NCI-H510A treated with DMSO at 0.1 percent for 48 hours (cell line): ENCODE results near the gene MAP7.

Experiments used
- DNase-seq: peaks from one replicate; lab custom pipeline; 2025; lab: John Stamatoyannopoulos, UW

MAP7 gene

DNA sequence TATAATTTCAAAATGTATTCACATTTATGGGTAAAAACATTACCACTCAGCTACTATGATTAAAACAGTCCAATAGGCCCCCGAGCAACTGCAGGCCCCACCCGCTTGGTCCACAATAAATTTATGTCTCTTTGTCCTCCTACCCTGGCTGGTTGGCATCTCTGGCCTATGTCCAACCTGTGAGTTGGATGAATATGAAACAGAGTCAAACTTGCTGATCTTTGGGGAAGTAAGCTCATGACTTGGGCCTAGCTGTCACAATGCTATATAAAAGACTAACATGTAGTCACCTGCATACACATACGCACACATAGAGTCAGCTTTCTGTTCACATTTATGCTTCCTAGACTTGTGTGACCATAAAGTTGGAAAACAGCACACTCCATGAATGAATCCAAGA, 20.5 kb downstream of the MAP7 start:
- DNase-seq = no peak

DNA sequence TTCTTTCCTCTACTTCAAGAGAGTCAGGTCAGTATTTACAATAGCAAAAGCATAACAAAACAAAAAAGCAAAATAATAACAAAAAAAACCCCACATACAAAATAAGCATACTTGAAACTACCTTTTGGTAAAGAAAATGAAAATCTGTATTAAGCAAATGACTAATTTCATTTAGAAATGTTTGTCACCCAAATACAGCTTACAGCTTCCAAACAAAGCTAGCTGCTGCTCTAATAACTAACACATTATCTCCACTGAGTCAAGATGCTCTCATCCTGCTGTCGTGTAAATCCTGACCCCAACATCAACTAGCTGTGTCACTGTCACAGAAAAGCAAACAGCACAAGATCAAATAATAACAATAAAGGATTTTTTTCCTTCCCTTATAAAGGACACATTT, 21.7 kb downstream of the MAP7 start:
- DNase-seq = no peak

DNA sequence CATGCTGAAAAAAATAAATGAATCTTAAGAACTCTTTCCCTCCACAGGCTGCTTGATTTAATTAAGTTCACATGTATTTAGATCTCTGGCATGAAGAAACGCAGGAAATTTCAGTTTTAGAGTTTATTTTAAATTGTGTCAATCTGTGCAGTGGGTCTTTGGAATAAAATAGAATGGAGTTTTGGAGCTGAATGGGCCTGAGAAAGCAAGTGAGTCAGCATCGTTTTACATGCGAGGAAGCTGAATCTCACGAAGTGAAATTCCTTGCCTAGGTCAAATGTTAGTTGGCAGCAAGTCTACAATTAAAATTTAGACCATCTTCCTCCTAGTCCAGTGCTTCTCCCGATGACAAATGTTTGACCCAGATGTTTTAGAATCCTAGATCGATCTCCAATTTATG, 22.4 kb downstream of the MAP7 start:
- DNase-seq = no peak

DNA sequence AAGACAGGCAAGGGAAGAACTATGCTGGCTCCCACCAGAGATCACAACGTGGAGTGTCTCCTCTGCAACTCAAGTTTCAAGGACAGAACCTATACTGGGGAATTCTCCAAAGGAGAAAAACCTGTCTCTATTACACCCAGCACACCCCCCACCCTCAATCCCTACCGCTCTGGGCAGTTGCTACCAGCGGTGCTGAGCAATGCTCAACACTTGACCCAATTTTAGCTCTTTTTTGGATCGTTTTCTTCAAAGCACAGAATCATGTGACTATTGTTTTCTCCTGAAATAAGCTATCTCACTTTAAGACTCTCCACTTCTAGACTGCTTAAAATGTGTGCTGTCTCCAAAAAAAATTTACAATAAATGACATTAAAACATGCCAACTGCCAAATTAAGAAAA, 23.3 kb downstream of the MAP7 start:
- DNase-seq = no peak

DNA sequence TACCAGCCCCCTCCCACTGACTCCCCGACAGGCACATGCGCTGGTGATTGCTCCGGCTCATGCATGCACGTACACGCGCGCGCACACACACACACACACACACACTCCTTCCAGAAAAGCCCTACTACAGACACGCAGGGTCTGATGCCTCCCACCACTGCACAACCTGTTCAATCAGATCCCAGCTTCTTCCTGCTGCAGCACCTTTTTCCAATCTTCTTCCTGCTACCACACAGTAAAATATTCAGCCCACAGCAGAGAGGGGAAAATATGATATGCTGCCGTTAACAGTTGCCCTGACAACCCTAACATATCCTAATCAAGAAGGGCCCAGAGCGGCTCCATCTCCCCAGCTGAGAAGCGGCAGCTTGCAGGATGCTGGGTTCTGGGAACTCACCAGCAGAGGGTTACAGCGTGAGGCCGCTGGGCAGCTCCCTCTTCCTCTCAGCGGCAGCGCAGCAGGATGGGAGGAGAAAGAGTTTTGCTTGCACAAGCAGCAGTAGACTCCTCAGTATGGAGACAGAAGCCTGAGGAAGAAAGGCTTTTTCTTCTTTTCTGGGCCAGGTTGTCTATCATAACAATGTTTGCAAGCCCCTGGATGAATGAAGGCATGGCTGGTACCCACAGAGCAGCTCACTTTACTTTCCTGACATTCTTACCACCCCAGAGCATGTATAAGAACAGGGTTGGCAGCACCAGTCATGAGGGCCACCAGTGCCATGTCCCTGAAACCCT, 23.9 kb downstream of the MAP7 start:
- peak; percentile 37 for DNase-seq

DNA sequence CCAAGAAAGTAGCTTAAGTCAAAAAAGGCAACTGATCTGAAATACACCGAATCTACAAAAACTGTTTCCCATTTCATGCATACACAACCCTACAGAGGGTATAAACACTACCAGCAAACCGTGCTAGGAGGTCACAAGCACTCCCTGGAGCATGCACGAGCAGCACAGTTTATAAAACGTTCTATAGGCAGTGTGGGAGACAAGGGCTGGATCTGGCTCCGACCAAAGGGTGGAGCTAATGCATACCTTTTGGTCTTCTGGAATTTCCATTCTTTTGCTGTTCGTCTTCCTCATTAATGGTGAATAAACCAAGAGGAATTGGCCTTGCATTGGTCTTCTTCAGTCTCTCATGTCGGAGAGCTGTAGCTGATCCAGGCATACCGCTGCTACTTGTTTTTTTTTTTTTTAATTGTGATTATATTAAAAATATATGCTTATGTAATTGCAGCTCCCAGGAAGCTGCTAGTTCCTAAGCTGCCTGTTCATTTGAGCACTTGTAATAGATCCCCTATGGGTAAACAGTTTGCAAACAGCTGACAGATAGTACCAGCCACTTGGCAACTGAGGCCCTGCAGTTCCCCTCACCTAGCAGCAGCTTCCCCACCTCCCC, 24.5 kb downstream of the MAP7 start:
- peak; percentile 28 for DNase-seq

DNA sequence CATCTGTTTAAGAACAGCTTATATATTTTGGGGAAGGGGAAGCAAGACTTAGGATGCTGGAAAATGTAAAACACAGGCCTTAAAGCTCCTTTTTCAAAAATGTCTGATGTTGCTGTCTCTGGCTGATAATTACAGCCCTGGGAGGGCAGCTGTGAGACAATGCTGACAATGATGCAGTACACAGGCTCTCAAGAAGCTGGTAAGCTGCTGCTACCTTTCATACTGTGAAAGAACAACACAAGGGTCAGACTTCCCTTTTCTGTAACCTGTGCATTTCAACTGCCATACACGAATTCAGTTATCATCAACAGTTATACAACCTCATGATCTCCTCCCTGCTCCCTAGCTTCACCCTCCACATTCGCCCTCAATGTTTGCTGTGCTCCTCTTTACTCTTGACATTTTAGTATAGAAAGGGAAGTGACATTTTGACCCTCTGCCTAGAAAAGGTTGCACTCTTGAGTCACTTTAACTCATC, 25.2 kb downstream of the MAP7 start:
- DNase-seq = no peak

DNA sequence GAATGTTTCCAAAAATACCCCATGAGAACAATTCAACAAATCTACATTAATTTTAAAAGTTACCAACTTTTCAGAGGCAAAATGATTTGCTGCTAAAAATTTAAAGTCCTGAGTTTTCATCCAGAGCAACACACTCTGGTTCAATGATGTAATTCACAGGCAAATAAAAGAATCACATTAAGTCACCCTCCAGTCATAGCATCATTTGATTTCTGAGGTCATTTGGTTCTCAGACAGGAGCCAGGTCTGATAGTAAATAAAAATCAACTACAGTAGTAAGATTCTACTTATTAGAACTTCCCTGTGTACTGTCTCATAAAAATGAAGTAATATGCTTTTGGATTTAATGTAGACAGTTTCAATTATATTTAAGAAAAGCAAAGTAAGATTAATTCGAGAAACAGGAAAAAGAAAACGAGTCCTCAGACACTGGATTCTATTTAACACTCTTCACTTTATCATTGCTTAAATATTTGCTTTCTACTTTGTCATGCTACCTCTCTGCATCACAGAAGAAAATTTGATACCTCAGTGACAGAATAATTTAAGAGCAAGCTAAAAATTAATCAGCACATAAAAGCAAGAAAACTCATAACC, 25.8 kb downstream of the MAP7 start:
- peak; percentile 57 for DNase-seq

DNA sequence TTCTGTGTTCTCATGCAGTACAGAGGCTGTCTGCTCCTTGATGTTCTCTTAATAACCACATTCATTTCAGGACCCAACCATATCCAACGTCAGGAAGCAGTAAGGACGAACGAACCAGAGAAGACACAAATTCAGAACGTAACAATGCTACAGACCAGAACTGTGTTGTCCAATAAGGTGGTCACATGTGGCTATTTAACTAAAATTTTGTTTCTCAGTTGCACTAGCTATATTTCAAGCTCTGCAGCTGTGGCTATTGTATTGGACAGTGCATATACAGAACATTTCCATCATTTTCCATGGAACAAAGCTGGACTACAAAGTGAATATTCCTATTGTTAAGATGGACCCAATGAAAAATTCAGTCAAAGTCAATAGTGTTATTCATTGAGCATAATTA, 27.0 kb downstream of the MAP7 start:
- no peak for DNase-seq

DNA sequence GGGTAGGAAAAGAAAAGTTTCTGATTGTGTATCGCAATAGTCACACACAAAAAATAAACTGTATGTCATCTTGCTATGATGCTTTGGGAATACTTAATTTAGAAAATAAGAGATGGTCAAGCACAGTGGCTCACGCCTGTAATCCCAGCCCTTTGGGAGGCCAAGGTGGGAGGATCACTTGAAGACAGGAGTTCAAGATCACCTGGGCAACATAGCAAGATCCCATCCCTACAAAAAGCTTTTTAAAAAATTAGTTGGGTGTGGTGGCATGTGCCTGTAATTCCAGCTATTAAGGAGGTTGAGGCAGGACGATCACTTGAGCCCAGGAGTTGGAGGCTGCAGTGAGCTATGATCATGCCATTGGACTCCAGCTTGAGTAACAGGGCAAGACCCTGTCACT, 27.6 kb downstream of the MAP7 start:
- no peak for DNase-seq

DNA sequence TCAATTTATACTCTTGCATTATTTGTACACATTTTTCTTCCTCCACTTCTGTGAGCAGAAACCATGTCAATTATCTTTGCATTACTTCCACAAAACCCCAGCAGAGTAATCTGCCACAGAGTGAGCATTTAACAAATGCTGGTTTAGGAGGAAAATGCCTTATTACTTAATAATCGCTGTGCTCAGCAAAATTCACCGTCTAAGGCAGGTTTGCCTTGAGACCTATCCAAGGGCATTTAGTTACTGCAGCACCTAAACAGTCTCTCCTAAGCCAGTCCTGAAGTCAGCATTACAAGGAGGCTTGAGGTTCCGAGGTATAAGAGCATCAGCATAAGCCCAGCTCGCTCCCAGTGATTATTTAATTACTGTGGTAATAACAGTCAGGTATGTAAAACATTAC, 28.3 kb downstream of the MAP7 start:
- DNase-seq = no peak

DNA sequence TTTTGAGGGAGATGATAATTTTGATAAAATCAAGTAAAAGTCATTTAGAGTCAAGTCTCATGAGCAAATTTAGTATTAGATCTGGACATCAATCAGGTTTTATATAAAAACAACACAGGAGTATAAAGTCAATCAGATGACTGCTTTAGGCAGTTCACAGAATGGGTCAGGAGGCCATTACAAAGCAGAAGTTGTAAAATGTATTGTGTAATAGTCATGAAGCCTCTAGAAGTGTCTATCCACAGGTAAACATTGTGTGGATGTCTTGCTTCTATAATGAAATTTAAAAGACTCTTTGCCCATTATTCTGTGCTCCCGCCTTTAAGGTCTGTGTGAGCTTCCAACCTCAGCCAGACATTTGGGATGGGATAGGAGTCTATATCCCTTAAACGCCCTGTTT, 28.8 kb downstream of the MAP7 start:
- no peak for DNase-seq

DNA sequence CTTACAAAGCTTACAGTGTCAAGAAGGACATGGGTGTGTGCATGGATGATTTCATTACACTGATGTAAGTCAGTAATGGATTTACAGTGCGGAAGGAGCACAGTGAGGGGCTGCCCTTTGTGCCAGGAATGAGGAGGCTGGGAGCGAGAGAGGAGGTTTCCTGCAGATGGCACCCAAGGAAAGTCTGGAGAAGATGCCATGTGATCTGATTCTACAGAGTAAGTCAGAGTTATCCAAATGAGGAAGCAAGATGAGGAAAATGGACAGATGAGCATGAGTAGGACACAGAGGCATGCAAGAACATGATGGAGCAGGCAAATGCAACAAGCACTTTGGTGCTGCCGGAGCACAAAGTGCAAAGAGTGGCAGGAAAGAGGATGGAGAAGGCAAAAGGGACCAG, 29.7 kb downstream of the MAP7 start:
- DNase-seq = no peak

DNA sequence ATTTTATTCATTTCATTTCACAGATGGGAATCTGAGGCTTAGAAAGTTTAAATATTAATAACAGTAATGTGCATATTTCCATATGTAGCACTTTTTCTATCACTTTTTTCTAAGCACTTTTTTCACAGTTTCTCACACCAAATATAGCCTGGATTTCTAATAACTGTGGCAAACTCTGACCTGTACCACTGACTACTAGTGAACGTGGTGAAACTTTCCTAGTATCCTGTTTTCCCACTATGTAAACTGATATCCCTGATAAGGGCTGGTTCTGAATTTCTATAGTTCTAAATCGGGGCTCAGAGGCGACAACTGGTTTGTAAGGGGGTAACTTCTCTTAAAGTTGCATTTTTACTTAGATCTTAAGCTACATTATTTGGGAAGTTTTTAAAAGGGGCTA, 32.6 kb downstream of the MAP7 start:
- no peak for DNase-seq

DNA sequence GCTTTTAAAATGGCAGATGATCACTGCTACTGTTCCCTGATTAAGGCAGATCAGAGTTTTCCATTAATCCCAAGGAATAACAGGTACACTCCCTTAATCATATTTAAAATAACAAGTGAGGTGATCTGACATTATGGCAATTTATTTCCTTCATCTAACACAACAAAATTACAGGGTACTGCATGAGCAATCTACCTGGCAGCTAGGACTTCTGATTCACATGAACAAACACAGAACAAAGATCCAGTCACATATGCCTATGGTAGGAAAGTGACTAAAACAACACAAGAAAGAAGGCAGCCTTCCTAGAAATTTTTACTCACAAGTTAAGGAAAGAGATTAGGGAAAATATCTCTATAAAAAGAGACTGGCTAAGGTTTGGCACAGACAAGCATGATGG, 33.2 kb downstream of the MAP7 start:
- DNase-seq = no peak

DNA sequence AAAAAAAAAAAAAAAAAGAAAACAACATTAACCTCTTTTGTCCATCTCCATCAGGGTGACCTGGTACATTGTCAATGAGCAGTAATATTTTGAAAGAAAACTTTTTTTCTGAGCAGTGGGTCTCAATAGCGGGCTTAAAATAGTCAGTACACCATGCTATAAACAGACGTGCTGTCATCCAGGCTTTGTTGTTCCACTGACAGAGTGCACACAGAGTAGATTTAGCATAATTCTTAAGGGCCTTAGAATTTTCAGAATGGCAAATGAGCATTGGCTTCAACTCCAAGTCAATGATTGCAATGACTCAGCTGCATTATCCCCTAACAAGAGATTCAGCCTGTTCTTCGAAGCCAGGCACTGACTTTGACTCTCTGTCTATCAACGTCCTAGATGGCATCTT, 35.6 kb downstream of the MAP7 start:
- DNase-seq = no peak

DNA sequence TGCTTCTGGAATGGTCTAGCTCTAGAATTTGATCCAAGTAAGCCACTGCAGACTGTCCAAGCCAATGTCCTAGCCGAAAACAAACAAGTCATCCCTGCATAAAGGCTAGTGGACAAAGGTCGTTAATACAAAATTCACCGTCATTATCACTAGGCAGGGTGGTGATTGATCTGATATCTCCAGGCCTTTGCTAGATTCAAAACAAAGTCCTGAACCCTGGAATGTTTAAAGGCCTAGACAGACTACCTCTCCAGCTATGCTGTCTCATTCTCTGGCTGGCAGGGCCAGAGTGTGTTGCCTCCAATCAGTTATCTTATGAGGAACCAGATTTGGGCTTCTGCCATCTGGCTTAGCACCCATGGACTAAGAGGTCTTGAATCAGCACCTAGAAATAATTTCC, 38.3 kb downstream of the MAP7 start:
- no peak for DNase-seq

DNA sequence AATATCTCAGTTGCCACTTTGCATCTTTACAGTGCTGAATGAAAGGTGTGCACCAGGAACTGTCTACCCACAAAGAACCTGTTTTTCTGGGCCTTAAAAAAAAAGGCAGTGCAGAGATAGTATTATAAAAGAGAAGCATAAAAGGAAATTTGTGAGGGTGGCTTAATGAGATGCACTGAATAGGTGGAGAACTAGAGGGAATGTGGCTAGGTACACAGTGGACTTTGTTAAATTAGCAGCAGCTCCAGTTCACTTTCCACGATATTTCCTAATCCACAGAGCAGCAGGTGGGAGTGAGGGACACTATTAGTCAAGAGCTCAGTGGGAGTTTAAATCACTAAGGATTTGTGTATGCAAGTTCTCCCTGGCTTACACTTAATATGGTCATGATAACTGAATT, 38.8 kb downstream of the MAP7 start:
- DNase-seq = no peak

DNA sequence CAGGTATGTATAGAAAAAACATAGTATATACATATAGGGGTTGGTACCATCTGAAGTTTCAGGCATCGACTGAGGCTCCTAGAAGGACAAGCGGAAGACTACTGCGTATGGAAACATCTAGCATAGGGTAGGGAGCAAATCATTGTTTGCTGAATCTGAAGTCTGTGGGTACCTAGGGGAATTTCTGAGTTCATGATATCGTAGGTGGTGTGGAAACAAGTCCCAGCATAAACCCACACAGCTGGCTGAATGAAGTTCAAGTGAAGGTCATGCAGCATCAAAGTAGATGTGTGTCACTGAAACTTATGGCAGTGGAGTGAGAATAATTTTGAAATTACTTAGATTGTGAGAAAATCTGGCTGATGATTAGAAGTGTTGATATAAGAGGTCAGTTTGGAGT, 39.4 kb downstream of the MAP7 start:
- no peak for DNase-seq

DNA sequence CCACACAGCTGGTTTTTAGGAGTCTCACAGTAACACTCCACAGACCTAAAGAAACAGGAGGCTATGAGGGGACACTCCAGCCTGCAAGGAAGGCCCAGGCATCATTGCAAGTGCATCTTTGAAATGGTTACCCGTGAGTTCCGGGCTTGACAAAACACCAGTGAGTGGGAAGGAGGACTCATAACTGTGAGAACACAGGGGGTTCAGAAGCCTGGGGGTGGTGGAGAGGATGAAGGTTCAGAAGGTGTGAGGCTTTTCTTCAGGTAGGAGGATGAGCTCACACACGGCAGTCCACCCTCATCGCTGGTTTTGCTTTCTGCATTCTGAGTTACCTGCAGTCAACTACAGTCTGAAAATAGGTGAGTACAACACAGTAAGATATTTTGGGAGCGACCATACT, 39.9 kb downstream of the MAP7 start:
- no peak for DNase-seq

DNA sequence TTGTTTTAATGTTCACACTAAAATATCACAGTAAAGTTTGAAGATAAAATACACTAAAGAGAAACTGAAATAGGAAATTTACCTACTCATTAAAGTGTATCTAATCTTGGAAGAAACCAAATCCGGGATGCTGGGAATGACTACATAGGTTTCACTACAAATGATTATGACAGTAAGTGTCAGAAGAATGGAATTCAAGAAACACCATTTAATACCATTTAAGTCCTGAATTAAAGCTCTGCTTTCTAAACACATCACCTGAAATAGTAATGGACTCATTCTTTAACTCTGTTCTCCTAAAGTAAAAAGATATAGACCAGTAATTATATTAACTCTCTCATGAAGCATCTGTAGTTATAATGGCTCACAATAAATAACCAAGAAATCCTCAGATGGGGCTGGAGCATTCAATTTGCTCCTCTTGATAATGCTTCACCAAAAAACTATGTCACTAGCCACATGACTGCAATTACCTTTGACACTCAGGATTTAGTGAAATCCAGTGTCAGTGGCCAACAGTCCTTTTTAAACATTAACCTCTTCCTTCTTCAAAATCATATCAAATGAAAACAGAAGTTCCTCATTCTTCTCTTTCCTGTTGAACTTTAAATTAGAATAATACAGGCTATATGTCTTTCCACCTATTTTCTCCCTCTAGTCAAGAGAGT, 41.4 kb downstream of the MAP7 start:
- no peak for DNase-seq

DNA sequence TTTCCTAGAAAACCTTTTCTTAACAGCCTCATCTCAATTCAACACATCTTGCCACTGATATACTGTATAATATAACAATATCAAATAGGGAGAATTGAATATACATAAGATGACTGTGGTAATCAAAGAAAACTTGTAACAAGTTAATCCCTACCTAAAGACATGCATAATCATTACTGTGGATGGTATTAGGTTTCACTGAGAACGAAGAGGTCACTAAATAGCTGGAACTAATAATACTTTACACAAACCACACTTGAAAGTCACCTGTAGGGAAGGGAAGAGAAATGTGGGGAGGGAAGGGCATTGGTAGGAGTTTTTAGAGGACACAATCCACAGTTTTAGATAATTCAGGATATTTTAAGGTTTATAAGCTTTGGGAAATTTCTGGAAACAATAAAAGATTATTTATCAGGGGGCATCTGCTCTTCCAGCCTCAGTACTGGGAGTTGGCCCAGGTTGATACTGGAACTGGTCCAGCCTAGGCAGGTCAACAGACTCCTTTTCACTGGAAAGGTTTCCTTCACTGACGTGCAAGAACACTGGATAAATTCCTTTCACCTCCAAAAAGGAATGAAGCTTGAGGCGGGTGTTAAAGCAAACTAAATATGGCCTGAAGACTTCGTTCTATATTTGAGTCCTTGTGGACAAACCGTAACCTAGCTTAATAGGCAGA, 44.0 kb downstream of the MAP7 start:
- no peak for DNase-seq
